ENCODE measurements around the gene KLHL26. TPM values are rescaled to one million over a fixed set of nuclear protein-coding genes. Genes with fewer than 3 reads are reported as not detected.
A peak's percentile ranks its signal among the peaks of the same experiment; 100 is the strongest.
"Not testable (repeated sequence)": the region's sequence is repeated elsewhere in the genome, so short reads cannot be mapped to it uniquely, and the experiment has no call there.

Gene KLHL26
- total RNA-seq, 2 experiments from 2014 or later: 12.8 to 15.8 TPM

- Mint-ChIP-seq H3K4me3 (no peak overlapping the region), H3K4me1 (peaks cover 5% of the 10 kb centered on the region), H3K9me3 (ENCODE audit: low read depth) (no peaks in the 10 kb centered on the region), H3K27ac (no peak overlapping the region), H3K36me3 (no peaks in the 10 kb centered on the region), H3K27me3 (no peaks in the 10 kb centered on the region)
- DNase-seq (no peak), ATAC-seq (no peak)
- CTCF ChIA-PET: interaction anchor here (0.9 to 1.2 kb wide), 3 partner anchors 11 to 205 kb away, joined by 3 to 5 read pairs (median 3); no protein-coding TSS in a partner anchor
These were observed 37.8 kb downstream of the KLHL26 start for GRCh38 chr19:18674616-18675015.

DNA sequence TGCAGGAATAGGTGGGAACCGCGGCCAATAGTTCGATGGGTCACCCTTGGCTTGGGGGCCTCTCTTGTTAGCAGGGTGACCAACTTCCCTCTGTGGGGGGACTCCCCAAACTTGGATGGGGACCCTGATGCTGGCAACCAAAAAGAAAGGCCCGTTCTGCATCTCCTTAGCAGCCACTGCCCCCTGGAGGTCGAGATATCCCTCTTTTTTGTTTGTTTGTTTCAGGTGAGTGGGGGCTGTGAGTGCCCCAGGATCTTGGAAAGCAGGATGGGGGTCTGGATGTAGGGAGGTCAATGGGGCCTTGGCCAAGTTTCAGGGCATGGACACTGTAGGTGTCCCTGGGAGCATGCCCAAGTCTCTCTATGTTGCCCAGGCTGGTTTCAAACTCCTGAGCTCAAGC, 39.0 kb downstream of the KLHL26 start:
- no peaks in the 10 kb centered on the region for H3K36me3 Mint-ChIP-seq
- DNase-seq (no peak), ATAC-seq (no peak)
- no peak overlapping the region for H3K27ac Mint-ChIP-seq
- no peaks in the 10 kb centered on the region for H3K27me3 Mint-ChIP-seq
- CTCF ChIA-PET: interaction anchor here (1.2 to 1.4 kb wide), 2 partner anchors 206 to 224 kb away, joined by 3 to 5 read pairs; no protein-coding TSS in a partner anchor
- peaks cover 5% of the 10 kb centered on the region for H3K4me1 Mint-ChIP-seq
- no peak overlapping the region for H3K4me3 Mint-ChIP-seq
- H3K9me3 Mint-ChIP-seq (ENCODE audit: low read depth): no peaks in the 10 kb centered on the region

- ATAC-seq (no peak), DNase-seq (no peak)
- Mint-ChIP-seq H3K36me3 (no peaks in the 10 kb centered on the region), H3K9me3 (ENCODE audit: low read depth) (no peaks in the 10 kb centered on the region), H3K4me3 (no peak overlapping the region), H3K27me3 (no peaks in the 10 kb centered on the region), H3K27ac (no peak overlapping the region), H3K4me1 (peaks cover 5% of the 10 kb centered on the region)
- CTCF ChIA-PET: interaction anchor here (1.2 to 1.4 kb wide), 2 partner anchors 207 to 225 kb away, joined by 3 to 5 read pairs; no protein-coding TSS in a partner anchor
These were observed 39.9 kb downstream of the KLHL26 start for GRCh38 chr19:18676692-18677091.

DNA sequence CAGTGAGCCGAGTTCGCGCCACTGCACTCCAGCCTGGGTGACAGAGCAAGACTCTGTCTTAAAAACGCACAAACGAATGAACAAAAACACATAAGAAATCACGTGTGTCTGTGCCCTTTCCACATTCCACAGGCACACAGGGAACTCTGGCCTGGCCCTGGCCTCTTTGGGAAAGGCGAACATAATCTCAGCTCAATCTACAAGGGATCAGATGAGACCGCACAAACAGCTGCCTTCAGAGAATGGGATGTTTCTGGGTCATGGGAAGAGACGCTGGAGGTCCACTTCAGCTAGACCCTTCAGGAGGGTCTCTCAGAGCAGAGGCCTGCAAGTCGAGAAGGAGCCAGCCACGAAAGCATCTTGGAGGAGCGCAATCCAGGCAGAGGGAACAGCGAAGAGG, 40.3 kb downstream of the KLHL26 start:
- CTCF ChIA-PET: interaction anchor here (1.2 kb wide), 1 partner anchor 226 kb away, joined by 3 read pairs; no protein-coding TSS in a partner anchor
- no peak for ATAC-seq
- Mint-ChIP-seq H3K4me1 (peaks cover 7% of the 10 kb centered on the region), H3K27ac (no peak overlapping the region), H3K9me3 (ENCODE audit: low read depth) (no peaks in the 10 kb centered on the region), H3K36me3 (no peaks in the 10 kb centered on the region), H3K27me3 (no peaks in the 10 kb centered on the region), H3K4me3 (no peak overlapping the region)
- DNase-seq: no peak

- H3K9me3 Mint-ChIP-seq (ENCODE audit: low read depth); ATAC-seq; H3K27ac Mint-ChIP-seq; H3K27me3 Mint-ChIP-seq; H3K36me3 Mint-ChIP-seq; H3K4me3 Mint-ChIP-seq; DNase-seq: not testable (repeated sequence)
- H3K4me1 Mint-ChIP-seq: peaks cover 20% of the 10 kb centered on the region
- CTCF ChIA-PET: interaction anchor here (0.7 to 1.9 kb wide), 3 partner anchors 9 to 160 kb away, joined by 4 to 5 read pairs (median 4); no protein-coding TSS in a partner anchor
These were observed 43.3 kb downstream of the KLHL26 start for GRCh38 chr19:18680148-18680547.

DNA sequence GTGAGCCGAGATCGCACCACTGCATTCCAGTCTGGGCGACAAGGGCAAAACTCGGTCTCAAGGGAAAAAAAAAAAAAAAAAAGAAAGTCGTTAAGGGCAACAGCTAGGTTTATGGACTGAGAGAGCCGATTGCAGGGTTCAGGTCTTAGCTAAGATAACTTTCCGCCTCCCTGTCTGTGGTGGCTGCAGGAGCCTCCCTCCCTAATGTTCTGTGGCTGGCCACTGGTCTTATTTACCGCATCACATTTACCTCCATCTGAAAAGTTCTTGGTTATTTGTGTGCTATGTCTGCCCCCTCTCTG, 45.9 kb downstream of the KLHL26 start:
- no peak for ATAC-seq
- Mint-ChIP-seq H3K4me3 (peak overlapping the region; percentile 78), H3K27me3 (no peaks in the 10 kb centered on the region), H3K9me3 (ENCODE audit: low read depth) (no peaks in the 10 kb centered on the region), H3K27ac (peak overlapping the region; percentile 65), H3K36me3 (no peaks in the 10 kb centered on the region), H3K4me1 (peaks cover 21% of the 10 kb centered on the region)
- CTCF ChIA-PET: interaction anchor here (0.5 to 1.8 kb wide), 5 partner anchors 95 to 231 kb away, joined by 3 to 5 read pairs (median 4); partner anchors contain the start of gene KXD1
- no peak for DNase-seq

DNA sequence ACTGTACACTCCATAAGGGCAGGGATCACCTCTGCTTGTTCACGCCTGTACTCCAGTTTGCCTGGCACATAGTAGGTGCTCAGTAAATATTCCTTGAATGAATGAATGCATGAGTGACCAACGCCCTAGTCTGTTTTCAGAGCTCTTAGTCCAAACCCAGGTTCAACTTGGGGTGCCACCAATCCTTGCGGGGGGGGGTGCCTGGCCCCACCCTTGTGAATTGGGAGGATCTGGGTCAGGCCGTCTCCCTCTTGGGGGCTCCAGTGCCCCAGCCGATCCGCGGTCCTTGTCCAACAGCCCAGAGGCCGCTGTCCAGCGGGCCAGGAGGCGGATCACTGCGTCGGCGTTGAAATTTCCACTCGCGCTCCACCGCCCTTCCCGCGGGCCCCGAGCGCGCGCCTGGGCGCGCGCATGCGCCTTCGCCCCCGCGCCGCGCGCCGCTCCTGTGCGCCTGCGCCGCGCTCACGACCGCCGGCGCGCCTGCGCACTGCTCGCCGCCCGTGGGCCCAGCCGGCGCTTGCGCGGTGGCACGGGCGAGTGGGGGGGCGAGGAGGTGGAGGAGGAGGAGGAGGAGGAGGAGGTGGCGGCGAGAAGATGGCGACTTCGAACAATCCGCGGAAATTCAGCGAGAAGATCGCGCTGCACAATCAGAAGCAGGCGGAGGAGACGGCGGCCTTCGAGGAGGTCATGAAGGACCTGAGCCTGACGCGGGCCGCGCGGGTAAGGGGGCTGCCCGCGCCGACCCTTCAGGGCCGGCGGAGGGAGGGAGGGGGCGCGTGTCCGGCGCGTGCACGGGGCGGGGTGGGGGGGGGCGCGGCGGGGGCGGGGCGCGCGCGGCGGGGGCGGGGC, 46.5 kb downstream of the KLHL26 start, which contains the start of gene CRTC1:
CRTC1 (plus strand) TSS at position 572 of the 849 bp plus-strand sequence; CDS start at position 595, 23 bp downstream.
- H3K4me1 Mint-ChIP-seq: peaks cover 17% of the 10 kb centered on the region
- ATAC-seq (peak; percentile 90), DNase-seq (peak; percentile 94)
- no peaks in the 10 kb centered on the region for H3K27me3 Mint-ChIP-seq
- CTCF ChIA-PET: interaction anchor here (0.9 to 1.8 kb wide), 4 partner anchors 95 to 231 kb away, joined by 3 to 5 read pairs (median 4); partner anchors contain the start of gene KXD1
- peak within 1 kb of the TSS; percentile 82 for H3K27ac Mint-ChIP-seq
- H3K4me3 Mint-ChIP-seq: peak within 1 kb of the TSS; percentile 78
- no peaks in the 10 kb centered on the region for H3K9me3 Mint-ChIP-seq (ENCODE audit: low read depth)
- H3K36me3 Mint-ChIP-seq: no peaks in the 10 kb centered on the region

DNA sequence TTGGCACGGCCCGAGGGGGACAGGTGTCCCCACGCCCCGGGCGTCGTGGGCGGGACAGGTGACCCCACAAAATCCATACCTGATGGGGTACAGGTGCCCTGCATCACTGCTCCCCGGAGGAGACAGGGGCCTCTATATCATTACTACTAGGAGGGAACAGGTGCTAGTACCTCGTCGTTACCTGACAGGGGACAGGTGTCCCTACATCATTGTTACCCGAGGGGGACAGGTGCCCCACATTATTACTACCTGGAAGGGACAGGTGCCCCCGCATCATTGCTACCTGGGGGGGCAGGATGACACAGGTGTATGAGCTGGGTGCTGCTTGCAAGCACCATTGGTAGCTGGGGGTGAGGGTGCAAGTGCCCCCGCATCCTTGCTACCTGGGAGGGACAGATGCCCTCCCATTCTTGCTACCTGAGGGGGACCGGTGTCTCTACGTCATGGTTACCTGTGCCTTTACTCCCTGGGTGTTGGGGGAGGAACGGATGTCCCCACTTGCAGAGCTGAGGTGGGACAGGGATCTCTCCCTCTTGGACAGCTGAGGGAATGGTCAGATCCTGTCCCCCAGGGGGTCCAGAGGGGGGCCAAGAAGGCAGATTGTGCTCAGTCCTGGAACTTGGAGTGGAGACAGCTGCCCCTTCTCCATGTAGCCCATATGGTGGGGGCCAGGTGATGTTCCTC, 47.3 kb downstream of the KLHL26 start:
- H3K9me3 Mint-ChIP-seq (ENCODE audit: low read depth): no peaks in the 10 kb centered on the region
- peak overlapping the region; percentile 78 for H3K4me3 Mint-ChIP-seq
- DNase-seq (no peak), ATAC-seq (no peak)
- H3K27ac Mint-ChIP-seq: peak overlapping the region; percentile 15
- no peaks in the 10 kb centered on the region for H3K27me3 Mint-ChIP-seq
- H3K4me1 Mint-ChIP-seq: peaks cover 16% of the 10 kb centered on the region
- H3K36me3 Mint-ChIP-seq: no peaks in the 10 kb centered on the region
- CTCF ChIA-PET: no interaction called here

DNA sequence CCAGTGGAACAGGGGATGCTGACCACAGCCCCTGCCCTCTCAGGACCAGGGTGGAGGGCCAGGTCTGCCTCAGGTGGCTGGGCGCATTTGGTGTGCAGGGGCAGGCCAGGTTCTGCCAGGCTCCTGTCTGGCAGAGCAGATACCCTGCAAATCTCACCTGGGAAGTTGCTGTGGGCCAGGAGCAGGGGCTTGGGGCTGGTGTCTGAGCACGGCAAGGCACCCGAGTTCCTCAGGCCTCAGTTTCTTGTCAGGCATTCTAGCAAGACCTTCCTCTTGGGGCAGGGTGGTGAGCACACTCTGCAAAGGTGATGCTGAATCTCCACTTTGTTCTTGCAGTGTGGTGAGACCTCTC, 47.8 kb downstream of the KLHL26 start:
- H3K27ac Mint-ChIP-seq: no peak overlapping the region
- H3K4me1 Mint-ChIP-seq: peaks cover 16% of the 10 kb centered on the region
- CTCF ChIA-PET: interaction anchor here (1.7 kb wide), 1 partner anchor 10 kb away, joined by 5 read pairs; no protein-coding TSS in a partner anchor
- no peaks in the 10 kb centered on the region for H3K9me3 Mint-ChIP-seq (ENCODE audit: low read depth)
- ATAC-seq (no peak), DNase-seq (no peak)
- no peaks in the 10 kb centered on the region for H3K36me3 Mint-ChIP-seq
- H3K27me3 Mint-ChIP-seq: no peaks in the 10 kb centered on the region
- peak overlapping the region; percentile 44 for H3K4me3 Mint-ChIP-seq

GRCh38 chr19:18685597-18686190, 48.9 kb downstream of the KLHL26 start:
- DNase-seq: no peak
- H3K9me3 Mint-ChIP-seq (ENCODE audit: low read depth): no peaks in the 10 kb centered on the region
- CTCF ChIA-PET: interaction anchor here (1.7 kb wide), 1 partner anchor 11 kb away, joined by 5 read pairs; no protein-coding TSS in a partner anchor
- no peak overlapping the region for H3K4me3 Mint-ChIP-seq
- ATAC-seq: no peak
- H3K27ac Mint-ChIP-seq: no peak overlapping the region
- no peaks in the 10 kb centered on the region for H3K36me3 Mint-ChIP-seq
- no peaks in the 10 kb centered on the region for H3K27me3 Mint-ChIP-seq
- H3K4me1 Mint-ChIP-seq: peaks cover 16% of the 10 kb centered on the region

DNA sequence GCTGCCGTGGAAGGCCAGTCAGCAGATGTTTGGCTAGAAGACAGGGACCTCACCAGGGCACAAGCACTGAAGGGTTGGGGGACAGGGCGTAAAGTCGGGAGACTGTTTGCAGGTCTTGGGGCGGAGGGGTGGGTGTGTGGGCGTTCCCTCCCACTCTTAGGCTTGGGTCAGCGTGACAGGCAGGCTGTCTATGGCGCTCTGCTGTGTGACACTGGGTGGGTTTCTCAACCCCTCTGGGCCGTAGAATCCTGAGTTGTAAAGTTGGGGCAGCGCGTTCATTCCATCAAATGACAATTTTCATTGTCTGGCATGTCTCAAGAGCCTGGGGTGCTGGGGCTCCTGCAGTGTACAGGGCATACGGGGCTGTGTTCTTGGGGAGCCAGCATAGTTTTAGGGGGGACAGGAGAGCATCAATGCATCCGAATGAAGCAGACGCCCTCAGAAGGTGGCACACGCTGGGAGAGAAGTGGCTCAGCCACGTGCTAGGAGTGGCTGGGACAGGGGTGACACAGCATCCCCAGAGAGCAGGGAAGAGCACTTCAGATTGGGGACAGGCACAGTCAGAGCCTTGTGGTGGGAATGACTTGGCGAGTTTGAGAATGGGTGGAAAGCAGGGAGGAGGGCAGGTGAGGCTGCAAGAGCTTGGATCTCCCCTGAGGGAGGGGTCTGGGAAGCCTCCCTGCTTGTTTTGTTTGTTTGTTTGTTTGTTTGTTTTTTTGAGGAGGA, 51.1 kb downstream of the KLHL26 start:
- DNase-seq (no peak), ATAC-seq (no peak)
- H3K27ac Mint-ChIP-seq: no peak overlapping the region
- H3K4me1 Mint-ChIP-seq: peaks cover 11% of the 10 kb centered on the region
- H3K27me3 Mint-ChIP-seq: no peaks in the 10 kb centered on the region
- H3K9me3 Mint-ChIP-seq (ENCODE audit: low read depth): no peaks in the 10 kb centered on the region
- no peak overlapping the region for H3K4me3 Mint-ChIP-seq
- H3K36me3 Mint-ChIP-seq: no peaks in the 10 kb centered on the region
- CTCF ChIA-PET: no interaction called here

GRCh38 chr19:18696023-18696422, 59.2 kb downstream of the KLHL26 start:
- CTCF ChIA-PET: no interaction called here
- H3K9me3 Mint-ChIP-seq (ENCODE audit: low read depth): no peaks in the 10 kb centered on the region
- no peak for DNase-seq
- H3K4me1 Mint-ChIP-seq: peaks cover 22% of the 10 kb centered on the region
- no peak overlapping the region for H3K27ac Mint-ChIP-seq
- H3K4me3 Mint-ChIP-seq: no peak overlapping the region
- no peaks in the 10 kb centered on the region for H3K27me3 Mint-ChIP-seq
- ATAC-seq: no peak
- H3K36me3 Mint-ChIP-seq: no peaks in the 10 kb centered on the region

GRCh38 chr19:18697680-18698079, 60.9 kb downstream of the KLHL26 start:
- ATAC-seq: no peak
- Mint-ChIP-seq H3K36me3 (no peaks in the 10 kb centered on the region), H3K27me3 (no peaks in the 10 kb centered on the region), H3K4me3 (no peak overlapping the region), H3K27ac (no peak overlapping the region), H3K4me1 (peaks cover 26% of the 10 kb centered on the region), H3K9me3 (ENCODE audit: low read depth) (no peaks in the 10 kb centered on the region)
- CTCF ChIA-PET: no interaction called here
- no peak for DNase-seq
